ENCODE results near the gene SLC22A23.
"Not testable (repeated sequence)": the region's sequence is repeated elsewhere in the genome, so short reads cannot be mapped to it uniquely, and the experiment has no call there.

The SLC22A23 gene

DNA sequence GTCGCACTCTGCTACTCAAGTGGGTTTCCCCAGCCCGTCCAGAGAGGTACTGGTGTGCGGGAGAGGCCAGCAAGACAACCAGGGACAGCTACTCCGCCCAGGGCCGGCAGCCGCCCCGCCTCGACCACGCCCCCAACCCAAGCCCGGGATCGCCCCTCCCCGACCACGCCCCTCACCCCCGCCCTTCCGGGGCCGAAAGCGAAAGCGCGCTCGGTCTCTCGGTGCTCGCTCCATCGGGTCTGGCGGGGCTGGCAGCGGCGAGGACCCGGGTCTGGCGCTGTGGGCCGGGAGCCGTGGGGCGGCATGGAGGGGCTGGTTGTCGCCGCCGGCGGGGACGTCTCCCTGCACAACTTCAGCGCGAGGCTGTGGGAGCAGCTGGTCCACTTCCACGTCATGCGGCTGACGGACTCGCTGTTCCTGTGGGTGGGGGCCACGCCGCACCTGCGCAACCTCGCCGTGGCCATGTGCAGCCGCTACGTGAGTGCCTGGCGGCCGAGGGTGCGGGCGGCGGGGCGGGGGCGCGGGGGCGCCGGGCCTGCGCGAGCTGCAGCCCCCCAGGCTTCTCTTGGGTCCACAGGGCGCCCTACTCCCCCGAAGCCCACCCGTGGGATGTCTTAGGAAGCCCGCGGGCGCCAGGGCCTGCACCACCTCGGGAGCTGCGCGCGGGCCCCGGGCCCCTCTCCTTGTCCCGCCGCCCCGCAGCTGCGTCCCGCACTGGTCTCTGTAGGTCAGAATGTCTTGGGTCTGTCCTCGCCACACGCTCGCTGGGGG lies 197.9 kb downstream of the SLC22A23 start, which contains the start of gene PSMG4:
TSS of gene PSMG4 (plus strand) at position 228 of the 771 bp plus-strand sequence. CDS start at position 304, 76 bp downstream.
- H3K4me1 ChIP-seq (ENCODE audit: control insufficient read depth, insufficient read depth, low read length): peaks cover 7% of the 10 kb centered on the region
- H3K4me3 ChIP-seq (ENCODE audit: low read depth, low read length): peak within 1 kb of the TSS; percentile 94
- H3K27me3 ChIP-seq (ENCODE audit: control insufficient read depth, insufficient read depth, low read length): peaks cover 7% of the 10 kb centered on the region
- peak within 1 kb of the TSS; percentile 76 for H3K9ac ChIP-seq (ENCODE audit: low read depth, low read length)
- H3K36me3 ChIP-seq (ENCODE audit: control insufficient read depth, insufficient read depth, low read length): peaks cover 4% of the 10 kb centered on the region
- no peaks in the 10 kb centered on the region for H3K9me3 ChIP-seq (ENCODE audit: control insufficient read depth, insufficient read depth, low read length)

DNA sequence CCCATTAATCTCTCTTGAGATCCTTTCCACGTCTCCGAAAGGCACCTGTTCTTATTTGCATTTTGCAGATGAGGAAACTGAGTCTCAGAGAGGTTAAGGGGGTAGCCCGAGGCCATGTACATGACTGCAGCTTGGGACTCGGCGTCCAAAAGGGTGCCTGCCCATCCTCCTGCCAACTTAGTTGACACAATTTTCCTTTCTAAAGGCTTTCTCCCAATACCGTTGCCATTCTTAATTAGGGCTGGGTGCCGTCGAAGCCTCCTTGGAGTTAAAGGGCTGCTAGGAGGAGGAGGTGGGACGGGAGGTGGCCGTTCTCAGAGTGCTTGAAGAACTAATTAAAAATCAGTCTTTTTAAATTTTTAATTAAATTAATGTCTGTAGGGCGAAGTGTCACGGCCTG lies 198.6 kb downstream of the SLC22A23 start:
- Histone ChIP-seq H3K4me1 (ENCODE audit: control insufficient read depth, insufficient read depth, low read length) (peaks cover 7% of the 10 kb centered on the region), H3K9ac (ENCODE audit: low read depth, low read length) (no peak overlapping the region), H3K27me3 (ENCODE audit: control insufficient read depth, insufficient read depth, low read length) (peaks cover 7% of the 10 kb centered on the region), H3K9me3 (ENCODE audit: control insufficient read depth, insufficient read depth, low read length) (no peaks in the 10 kb centered on the region), H3K4me3 (ENCODE audit: low read depth, low read length) (peak overlapping the region; percentile 41), H3K36me3 (ENCODE audit: control insufficient read depth, insufficient read depth, low read length) (no peaks in the 10 kb centered on the region)

DNA sequence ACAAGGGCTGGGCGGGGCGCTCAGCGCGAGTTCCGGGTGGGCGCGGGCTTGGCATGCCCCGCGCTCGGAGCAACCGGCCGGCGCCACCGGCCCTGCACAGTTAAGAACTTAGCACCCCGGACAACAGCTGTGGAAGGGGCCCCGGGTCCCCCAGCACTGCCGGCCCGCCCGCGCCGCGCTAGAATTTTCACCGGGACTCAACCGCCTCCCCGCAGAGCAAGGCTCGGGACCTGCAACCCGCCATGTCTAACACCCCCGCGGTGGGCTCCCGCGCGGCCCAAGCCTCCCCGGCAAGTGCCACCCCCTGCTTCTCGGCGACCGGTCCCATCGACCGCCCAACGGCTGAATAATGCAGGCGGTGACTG lies 203.3 kb downstream of the SLC22A23 start:
- Histone ChIP-seq H3K9me3 (ENCODE audit: control insufficient read depth, insufficient read depth, low read length) (no peaks in the 10 kb centered on the region), H3K4me1 (ENCODE audit: control insufficient read depth, insufficient read depth, low read length) (no peaks in the 10 kb centered on the region), H3K36me3 (ENCODE audit: control insufficient read depth, insufficient read depth, low read length) (no peaks in the 10 kb centered on the region), H3K27me3 (ENCODE audit: control insufficient read depth, insufficient read depth, low read length) (peaks cover 17% of the 10 kb centered on the region), H3K9ac (ENCODE audit: low read depth, low read length) (no peak overlapping the region), H3K4me3 (ENCODE audit: low read depth, low read length) (no peak overlapping the region)

DNA sequence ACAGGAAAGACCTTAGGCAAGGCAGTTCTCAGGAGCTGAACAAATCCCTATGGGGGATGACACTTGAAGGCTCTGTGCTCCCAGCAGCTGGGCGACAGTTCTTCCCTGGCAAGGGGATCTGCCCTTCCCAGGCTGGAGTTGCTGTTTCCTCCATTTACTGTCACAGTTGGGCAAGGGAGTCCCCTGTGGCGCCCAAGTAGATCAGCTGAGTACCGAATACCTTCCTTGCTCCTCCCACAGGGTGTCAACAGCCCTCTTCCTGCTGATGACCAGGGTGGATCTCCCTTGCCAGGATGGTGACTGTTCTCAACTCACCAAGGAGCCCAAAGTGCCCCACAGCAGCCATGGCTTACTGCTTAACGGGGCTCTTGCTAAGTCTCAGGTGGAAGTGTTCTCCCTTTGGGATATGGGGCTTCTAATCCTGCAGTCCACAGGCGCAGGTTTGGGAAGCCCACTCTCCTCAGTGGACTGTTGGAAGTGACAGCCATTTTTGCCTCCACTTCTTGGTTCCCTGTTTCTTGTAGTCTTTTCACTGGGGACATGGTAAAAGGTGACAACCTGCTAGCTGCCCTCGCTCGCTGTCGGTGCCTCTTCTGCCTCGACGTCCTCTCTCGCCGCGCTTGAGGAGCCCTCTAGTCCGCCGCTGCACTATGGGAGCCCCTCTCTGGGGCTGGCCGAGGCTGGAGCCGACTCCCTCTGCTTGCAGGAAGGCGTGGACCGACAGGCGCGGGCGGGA lies 203.8 kb downstream of the SLC22A23 start:
- no peak overlapping the region for H3K9ac ChIP-seq (ENCODE audit: low read depth, low read length)
- peaks cover 3% of the 10 kb centered on the region for H3K4me1 ChIP-seq (ENCODE audit: control insufficient read depth, insufficient read depth, low read length)
- peaks cover 15% of the 10 kb centered on the region for H3K27me3 ChIP-seq (ENCODE audit: control insufficient read depth, insufficient read depth, low read length)
- no peaks in the 10 kb centered on the region for H3K36me3 ChIP-seq (ENCODE audit: control insufficient read depth, insufficient read depth, low read length)
- no peak overlapping the region for H3K4me3 ChIP-seq (ENCODE audit: low read depth, low read length)
- H3K9me3 ChIP-seq (ENCODE audit: control insufficient read depth, insufficient read depth, low read length): no peaks in the 10 kb centered on the region

DNA sequence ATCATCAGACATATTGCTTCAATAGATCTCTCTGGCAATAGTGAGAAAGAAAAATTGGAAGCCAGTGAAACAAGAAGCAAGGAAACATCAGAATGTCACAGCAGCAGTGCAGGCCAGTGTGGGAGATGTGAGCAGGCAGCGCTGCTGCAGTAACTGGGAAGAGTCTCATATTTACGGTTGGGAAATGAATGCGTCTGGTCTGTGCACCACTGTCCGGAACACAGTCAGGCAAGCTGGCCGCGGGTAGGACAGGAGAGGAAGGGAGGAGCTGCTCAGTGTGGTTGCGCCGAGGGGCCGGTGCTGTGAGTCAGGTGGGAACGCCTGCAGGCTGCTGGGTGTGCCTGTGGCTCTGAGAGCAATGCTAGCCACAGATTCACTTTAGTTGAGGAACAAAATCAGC lies 204.5 kb downstream of the SLC22A23 start:
- no peak overlapping the region for H3K9ac ChIP-seq (ENCODE audit: low read depth, low read length)
- no peaks in the 10 kb centered on the region for H3K9me3 ChIP-seq (ENCODE audit: control insufficient read depth, insufficient read depth, low read length)
- peaks cover 13% of the 10 kb centered on the region for H3K27me3 ChIP-seq (ENCODE audit: control insufficient read depth, insufficient read depth, low read length)
- H3K4me3 ChIP-seq (ENCODE audit: low read depth, low read length): no peak overlapping the region
- H3K4me1 ChIP-seq (ENCODE audit: control insufficient read depth, insufficient read depth, low read length): peaks cover 5% of the 10 kb centered on the region
- no peaks in the 10 kb centered on the region for H3K36me3 ChIP-seq (ENCODE audit: control insufficient read depth, insufficient read depth, low read length)

DNA sequence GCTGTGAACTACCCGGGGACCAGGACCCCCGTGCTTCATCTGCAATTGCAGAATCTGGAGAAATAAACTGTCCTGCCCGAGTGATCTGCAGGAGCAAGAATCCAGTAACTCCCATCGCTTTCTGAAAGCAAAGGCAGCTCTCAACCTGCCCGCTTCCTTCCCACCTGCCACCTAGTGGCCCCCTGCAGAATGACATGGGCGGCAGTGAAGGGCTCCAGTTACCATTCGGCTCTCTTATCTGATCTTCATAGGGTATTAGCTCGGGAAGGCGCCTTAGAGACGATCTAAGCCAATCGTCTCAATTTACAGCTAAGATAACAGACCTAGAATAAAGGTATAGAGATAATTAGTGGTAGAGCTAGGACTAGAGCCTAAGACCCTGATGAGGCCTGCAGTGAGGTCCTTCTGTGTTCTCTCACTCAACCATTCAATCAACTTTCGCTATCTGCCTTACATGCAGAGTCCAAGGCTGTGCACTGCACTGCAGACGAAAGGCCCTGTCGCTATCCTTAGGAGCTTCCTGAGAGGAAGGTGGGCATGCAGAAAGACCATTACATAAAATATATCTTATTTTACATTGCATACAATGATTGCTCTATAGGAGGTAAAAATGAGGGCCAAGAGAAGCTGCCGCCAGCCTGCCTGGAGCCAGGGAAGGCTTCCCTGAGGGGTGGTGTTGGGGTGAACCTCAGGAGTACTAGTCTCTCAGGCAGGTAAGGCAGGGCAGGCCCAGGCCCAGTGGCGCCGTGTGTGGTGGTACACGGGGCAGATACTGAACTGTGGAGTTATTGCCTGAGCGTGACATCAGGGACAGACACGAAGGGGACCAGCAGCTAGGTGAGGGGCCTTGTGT lies 205.2 kb downstream of the SLC22A23 start:
- Histone ChIP-seq H3K9ac (ENCODE audit: low read depth, low read length) (no peak overlapping the region), H3K9me3 (ENCODE audit: control insufficient read depth, insufficient read depth, low read length) (no peaks in the 10 kb centered on the region)

DNA sequence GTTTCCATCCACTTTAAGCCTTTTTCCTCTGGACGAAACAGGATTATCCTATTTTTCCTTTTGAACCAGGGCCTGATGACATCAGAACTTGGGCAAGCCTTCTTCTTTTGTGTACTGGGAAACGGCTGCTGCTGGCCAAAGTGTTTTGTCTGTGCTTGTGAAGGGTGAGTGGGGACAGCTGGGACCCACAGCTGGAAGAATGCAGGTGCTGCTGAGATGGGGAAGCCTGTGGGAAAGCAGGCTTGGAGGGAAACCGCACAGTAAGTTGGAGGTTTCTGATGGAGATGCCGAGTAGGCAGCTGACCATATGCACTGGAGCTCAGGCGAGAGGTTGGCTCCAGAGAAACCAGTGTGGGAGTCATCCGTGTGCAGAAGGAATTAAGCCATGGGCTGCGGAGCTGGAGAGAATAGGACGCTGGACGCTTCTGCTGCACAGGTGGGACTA lies 206.6 kb downstream of the SLC22A23 start:
- no peaks in the 10 kb centered on the region for H3K9me3 ChIP-seq (ENCODE audit: control insufficient read depth, insufficient read depth, low read length)
- H3K4me3 ChIP-seq (ENCODE audit: low read depth, low read length): no peak overlapping the region
- no peak overlapping the region for H3K9ac ChIP-seq (ENCODE audit: low read depth, low read length)
- no peaks in the 10 kb centered on the region for H3K36me3 ChIP-seq (ENCODE audit: control insufficient read depth, insufficient read depth, low read length)
- peaks cover 5% of the 10 kb centered on the region for H3K4me1 ChIP-seq (ENCODE audit: control insufficient read depth, insufficient read depth, low read length)
- peaks cover 10% of the 10 kb centered on the region for H3K27me3 ChIP-seq (ENCODE audit: control insufficient read depth, insufficient read depth, low read length)

More for the DNA sequence above, 205.2 kb downstream of the SLC22A23 start:
- peaks cover 5% of the 10 kb centered on the region for H3K4me1 ChIP-seq (ENCODE audit: control insufficient read depth, insufficient read depth, low read length)
- H3K27me3 ChIP-seq (ENCODE audit: control insufficient read depth, insufficient read depth, low read length): peaks cover 10% of the 10 kb centered on the region
- no peaks in the 10 kb centered on the region for H3K36me3 ChIP-seq (ENCODE audit: control insufficient read depth, insufficient read depth, low read length)
- no peak overlapping the region for H3K4me3 ChIP-seq (ENCODE audit: low read depth, low read length)

DNA sequence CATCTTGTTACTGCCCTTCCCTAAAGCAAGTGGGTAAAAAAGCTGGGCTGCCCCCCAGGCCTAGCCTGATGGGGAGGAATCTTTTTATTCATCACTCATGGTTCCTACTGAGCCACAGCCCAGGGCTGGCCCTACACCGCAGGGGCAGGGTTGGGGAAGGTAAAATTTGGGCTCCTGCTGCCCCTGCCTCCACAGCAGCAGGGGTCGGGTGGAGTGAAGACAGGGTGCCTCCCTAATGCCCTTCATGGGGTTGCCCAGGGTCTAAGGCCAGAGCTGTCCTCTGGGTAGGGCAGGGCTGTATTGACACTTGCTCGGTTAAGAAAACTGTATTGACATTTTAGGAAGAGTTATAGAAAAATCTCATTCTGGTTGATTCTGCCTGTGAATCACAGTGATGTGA lies 207.0 kb downstream of the SLC22A23 start:
- no peak overlapping the region for H3K9ac ChIP-seq (ENCODE audit: low read depth, low read length)
- H3K27me3 ChIP-seq (ENCODE audit: control insufficient read depth, insufficient read depth, low read length): peaks cover 10% of the 10 kb centered on the region
- H3K4me1 ChIP-seq (ENCODE audit: control insufficient read depth, insufficient read depth, low read length): peaks cover 5% of the 10 kb centered on the region
- H3K36me3 ChIP-seq (ENCODE audit: control insufficient read depth, insufficient read depth, low read length): no peaks in the 10 kb centered on the region
- no peak overlapping the region for H3K4me3 ChIP-seq (ENCODE audit: low read depth, low read length)
- H3K9me3 ChIP-seq (ENCODE audit: control insufficient read depth, insufficient read depth, low read length): no peaks in the 10 kb centered on the region

DNA sequence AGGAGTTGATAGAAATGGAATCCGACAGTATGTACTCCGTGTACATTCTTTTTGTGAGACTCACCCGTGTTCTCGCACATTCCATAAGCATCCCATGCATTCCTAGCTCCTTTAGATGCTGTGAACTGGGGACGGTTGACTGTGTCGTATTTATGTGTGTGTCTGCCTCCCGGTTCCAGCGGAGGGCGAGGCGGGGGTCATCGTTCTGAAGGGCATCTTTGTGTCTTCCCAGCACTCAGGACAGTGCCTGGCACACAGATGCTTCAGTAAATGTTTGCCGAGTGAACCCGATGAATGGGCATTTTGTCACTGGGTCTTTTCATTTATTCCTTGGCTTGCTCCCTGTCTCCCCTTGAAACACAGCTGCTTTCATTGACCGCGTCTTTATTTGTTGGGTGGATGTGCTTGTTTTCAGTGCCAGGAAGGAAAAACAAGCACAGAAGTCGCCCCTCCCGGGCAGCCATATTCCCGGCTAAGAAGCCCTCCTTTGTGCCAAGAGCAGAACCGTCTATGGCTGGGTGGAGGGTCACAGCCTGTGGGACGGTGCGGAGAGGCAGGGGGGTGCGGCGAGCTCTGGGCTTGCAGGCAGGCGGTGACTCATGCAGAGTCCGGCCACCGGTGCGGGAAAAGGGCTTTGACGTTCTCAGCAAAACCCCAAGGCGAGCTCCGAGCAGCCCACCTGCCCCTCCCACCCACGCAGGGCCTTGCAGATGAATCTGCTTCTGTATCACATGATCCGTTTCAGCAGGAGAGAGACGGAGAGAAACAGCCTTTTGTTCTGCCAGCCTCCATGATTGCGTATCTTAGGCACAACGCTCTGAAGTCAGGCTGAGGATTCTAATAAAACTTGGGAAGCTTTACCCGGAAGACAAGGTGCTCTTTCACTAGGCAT lies 209.3 kb downstream of the SLC22A23 start:
- peak overlapping the region; percentile 39 for H3K9ac ChIP-seq (ENCODE audit: low read depth, low read length)
- H3K36me3 ChIP-seq (ENCODE audit: control insufficient read depth, insufficient read depth, low read length): no peaks in the 10 kb centered on the region
- H3K4me3 ChIP-seq (ENCODE audit: low read depth, low read length): no peak overlapping the region
- H3K4me1 ChIP-seq (ENCODE audit: control insufficient read depth, insufficient read depth, low read length): peaks cover 5% of the 10 kb centered on the region
- H3K9me3 ChIP-seq (ENCODE audit: control insufficient read depth, insufficient read depth, low read length): no peaks in the 10 kb centered on the region
- peaks cover 9% of the 10 kb centered on the region for H3K27me3 ChIP-seq (ENCODE audit: control insufficient read depth, insufficient read depth, low read length)

DNA sequence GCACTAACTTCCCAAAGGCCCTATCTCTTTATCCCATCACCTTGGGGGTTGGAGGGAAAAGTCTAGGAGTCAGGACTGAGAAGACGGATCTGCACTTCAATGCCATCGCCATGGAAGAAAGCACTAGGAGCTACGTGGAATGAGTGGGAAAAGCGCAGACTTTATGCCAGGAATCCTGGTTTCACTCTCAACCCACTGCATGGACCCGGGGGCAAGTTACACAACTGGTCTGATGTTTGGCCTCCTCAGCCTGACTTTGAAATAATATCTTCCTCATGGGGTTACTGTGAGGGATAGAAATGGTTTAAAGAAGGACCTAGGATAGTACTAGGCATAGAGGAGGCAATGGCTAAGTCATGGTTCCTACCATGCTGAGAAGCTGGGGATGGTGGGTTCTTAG lies 211.6 kb downstream of the SLC22A23 start:
- H3K9me3 ChIP-seq (ENCODE audit: control insufficient read depth, insufficient read depth, low read length): no peaks in the 10 kb centered on the region
- H3K4me3 ChIP-seq (ENCODE audit: low read depth, low read length): no peak overlapping the region
- H3K9ac ChIP-seq (ENCODE audit: low read depth, low read length): no peak overlapping the region
- no peaks in the 10 kb centered on the region for H3K36me3 ChIP-seq (ENCODE audit: control insufficient read depth, insufficient read depth, low read length)
- no peaks in the 10 kb centered on the region for H3K27me3 ChIP-seq (ENCODE audit: control insufficient read depth, insufficient read depth, low read length)
- peaks cover 5% of the 10 kb centered on the region for H3K4me1 ChIP-seq (ENCODE audit: control insufficient read depth, insufficient read depth, low read length)

DNA sequence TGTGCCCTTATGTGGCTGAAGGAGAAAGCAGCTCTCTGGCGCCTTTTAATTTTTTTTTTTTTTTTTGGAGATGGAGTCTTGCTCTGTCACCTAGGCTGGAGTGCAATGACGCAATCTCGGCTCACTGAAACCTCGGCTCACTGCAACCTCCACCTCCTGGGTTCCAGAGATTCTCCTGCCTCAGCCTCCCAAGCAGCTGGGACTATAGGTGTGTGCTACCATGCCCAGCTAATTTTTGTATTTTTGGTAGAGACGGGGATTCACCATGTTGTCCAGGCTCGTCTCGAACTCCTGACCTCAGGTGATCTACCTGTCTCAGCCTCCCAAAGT lies 212.1 kb downstream of the SLC22A23 start:
- H3K9ac ChIP-seq (ENCODE audit: low read depth, low read length); H3K9me3 ChIP-seq (ENCODE audit: control insufficient read depth, insufficient read depth, low read length); H3K36me3 ChIP-seq (ENCODE audit: control insufficient read depth, insufficient read depth, low read length); H3K4me1 ChIP-seq (ENCODE audit: control insufficient read depth, insufficient read depth, low read length); H3K27me3 ChIP-seq (ENCODE audit: control insufficient read depth, insufficient read depth, low read length); H3K4me3 ChIP-seq (ENCODE audit: low read depth, low read length): not testable (repeated sequence)
